HUDEP-2 (cell line): ENCODE measurements around the gene GNG3.
"Not testable (repeated sequence)": the region's sequence is repeated elsewhere in the genome, so short reads cannot be mapped to it uniquely, and the experiment has no call there.

ENCODE experiments used
- DNase-seq, 76 experiments: peaks; one replicate each; lab custom pipeline; 2025; ENCODE audit not compliant: unreplicated experiment in 76 of 76; lab: John Stamatoyannopoulos, UW

The GNG3 gene

GRCh38 chr11:62715150-62716130, 8.0 kb downstream of the GNG3 start:
- DNase-seq: no peak

- no peak for DNase-seq
Measured at GRCh38 chr11:62716206-62716605, 8.7 kb downstream of the GNG3 start.

GRCh38 chr11:62716816-62717215, 9.3 kb downstream of the GNG3 start:
- DNase-seq: no peak

GRCh38 chr11:62719302-62719978, 12.0 kb downstream of the GNG3 start:
- DNase-seq: no peak

- DNase-seq: peak in 2 of 76 experiments; percentile 4 to 11
Measured at GRCh38 chr11:62721994-62722393, 14.5 kb downstream of the GNG3 start.

GRCh38 chr11:62724171-62724570, 16.7 kb downstream of the GNG3 start:
- no peak for DNase-seq

- no peak for DNase-seq
Measured at GRCh38 chr11:62725646-62726045, 18.2 kb downstream of the GNG3 start.

- peak in 2 of 76 experiments; percentile 12 to 61 for DNase-seq
Measured at GRCh38 chr11:62726156-62726914, 18.9 kb downstream of the GNG3 start.

GRCh38 chr11:62726915-62727164, 19.4 kb downstream of the GNG3 start:
- peak in 25 of 76 experiments; percentile 19 to 70 (median 61) for DNase-seq

- peak in 75 of 76 experiments; percentile 81 to 98 (median 96) for DNase-seq
Measured at GRCh38 chr11:62727165-62727871, 19.8 kb downstream of the GNG3 start, which contains the start of gene HNRNPUL2. HNRNPUL2 (minus strand) TSS chr11:62727457; CDS start chr11:62727156, 301 bp downstream.

GRCh38 chr11:62727872-62728170, 20.3 kb downstream of the GNG3 start:
- DNase-seq: peak in 75 of 76 experiments; percentile 52 to 97 (median 86)

GRCh38 chr11:62728171-62728988, 20.9 kb downstream of the GNG3 start, which contains the start of gene TTC9C:
TTC9C (plus strand) TSS chr11:62728486; CDS start chr11:62728849, 363 bp downstream.
- peak in 66 of 76 experiments; percentile 8 to 83 (median 67) for DNase-seq

GRCh38 chr11:62730076-62730475, 22.6 kb downstream of the GNG3 start:
- not testable (repeated sequence) for DNase-seq

- peak in 13 of 76 experiments; percentile 4 to 51 (median 15) for DNase-seq
Measured at GRCh38 chr11:62732830-62733229, 25.4 kb downstream of the GNG3 start.

GRCh38 chr11:62737196-62737595, 29.7 kb downstream of the GNG3 start:
- DNase-seq: no peak

- no peak for DNase-seq
Measured at GRCh38 chr11:62747475-62748160, 40.1 kb downstream of the GNG3 start.

GRCh38 chr11:62749931-62750330, 42.5 kb downstream of the GNG3 start:
- not testable (repeated sequence) for DNase-seq

GRCh38 chr11:62752177-62752785, 44.8 kb downstream of the GNG3 start:
- no peak for DNase-seq
